Peyer's patch (tissue), 4 donors: ENCODE measurements around the gene KIRREL3.

Source experiments
- POLR2A ChIP-seq, 2 donors: fragments of 450-650 bp; IDR thresholded peaks; one replicate each; pipeline ENCODE4 v1.5.1; 2017; ENCODE audit warnings: antibody characterized with exemption in 2 of 2, mild to moderate bottlenecking in 2 of 2, moderate library complexity in 2 of 2
- TF ChIP-seq, protein P1 (sequence below), 6 experiments: fragments of 450-650 bp in 4 of 6; fragments of 200-600 bp in 2 of 6; sonication (generic) in 1 of 6; IDR thresholded peaks; one replicate each; pipeline ENCODE4 v1.5.1; 2017 to 2019; ENCODE audit warnings: antibody characterized with exemption in 6 of 6, mild to moderate bottlenecking in 3 of 6, moderate library complexity in 1 of 6

DNA sequence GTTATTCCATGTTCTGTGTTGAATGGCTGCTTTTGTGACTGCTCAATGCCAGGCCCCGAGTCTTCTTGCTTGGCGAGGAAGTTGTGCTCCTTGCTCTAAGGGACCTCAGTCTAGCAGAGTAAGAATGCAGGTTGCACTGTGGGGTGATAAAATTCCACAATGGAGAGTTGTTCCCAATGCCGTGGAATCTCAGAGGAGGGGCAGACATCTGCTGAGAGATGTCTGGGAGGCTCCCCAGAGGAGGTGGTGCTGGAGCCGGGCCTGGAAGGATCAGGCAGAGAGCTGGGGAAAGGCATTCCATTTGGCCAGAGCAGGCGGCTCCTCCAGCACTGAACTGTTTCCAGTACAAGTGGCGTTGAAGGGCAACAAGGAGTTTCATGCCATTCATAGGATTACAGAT, 589.9 kb downstream of the KIRREL3 start:
- TF ChIP-seq, protein P1, sequence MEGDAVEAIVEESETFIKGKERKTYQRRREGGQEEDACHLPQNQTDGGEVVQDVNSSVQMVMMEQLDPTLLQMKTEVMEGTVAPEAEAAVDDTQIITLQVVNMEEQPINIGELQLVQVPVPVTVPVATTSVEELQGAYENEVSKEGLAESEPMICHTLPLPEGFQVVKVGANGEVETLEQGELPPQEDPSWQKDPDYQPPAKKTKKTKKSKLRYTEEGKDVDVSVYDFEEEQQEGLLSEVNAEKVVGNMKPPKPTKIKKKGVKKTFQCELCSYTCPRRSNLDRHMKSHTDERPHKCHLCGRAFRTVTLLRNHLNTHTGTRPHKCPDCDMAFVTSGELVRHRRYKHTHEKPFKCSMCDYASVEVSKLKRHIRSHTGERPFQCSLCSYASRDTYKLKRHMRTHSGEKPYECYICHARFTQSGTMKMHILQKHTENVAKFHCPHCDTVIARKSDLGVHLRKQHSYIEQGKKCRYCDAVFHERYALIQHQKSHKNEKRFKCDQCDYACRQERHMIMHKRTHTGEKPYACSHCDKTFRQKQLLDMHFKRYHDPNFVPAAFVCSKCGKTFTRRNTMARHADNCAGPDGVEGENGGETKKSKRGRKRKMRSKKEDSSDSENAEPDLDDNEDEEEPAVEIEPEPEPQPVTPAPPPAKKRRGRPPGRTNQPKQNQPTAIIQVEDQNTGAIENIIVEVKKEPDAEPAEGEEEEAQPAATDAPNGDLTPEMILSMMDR (IDR thresholded peaks at IDR 0.05): no peak
- TF ChIP-seq POLR2A (IDR thresholded peaks at IDR 0.05): no peak
